ENCODE data around the gene SMPDL3B. TPM values are rescaled to one million over a fixed set of nuclear protein-coding genes. Genes with fewer than 3 reads are reported as not detected.

SMPDL3B gene
- total and polyA plus RNA-seq, 5 experiments from 2014 or later, result 0.16 TPM; not detected in 4

- no peak overlapping the region for H3K4me3 Mint-ChIP-seq
- no peak for ATAC-seq
- H3K4me1 Mint-ChIP-seq, result peaks cover 5 to 45% (median 23%) of the 10 kb centered on the region in 4 donors
- H3K36me3 Mint-ChIP-seq, result no peaks in the 10 kb centered on the region
- POLR2A ChIA-PET, result interaction anchor here (0.6 to 3.0 kb wide), 2 partner anchors 18 to 1439 kb away, joined by 5 to 10 read pairs; partner anchors contain the start of gene XKR8
- no peak for DNase-seq
- H3K9me3 Mint-ChIP-seq, result no peaks in the 10 kb centered on the region
- peak overlapping the region; percentile 18 to 93 (median 54) for H3K27ac Mint-ChIP-seq
- no peaks in the 10 kb centered on the region for H3K27me3 Mint-ChIP-seq
Observed at GRCh38 chr1:27941671-27942540, 7.1 kb downstream of the SMPDL3B start.

- Mint-ChIP-seq H3K4me1 (peaks cover 4 to 41% (median 23%) of the 10 kb centered on the region in 4 donors), H3K27ac (peak overlapping the region in 4 of 10 donors; percentile 14 to 53 (median 24)), H3K36me3 (no peaks in the 10 kb centered on the region), H3K27me3 (no peaks in the 10 kb centered on the region), H3K9me3 (no peaks in the 10 kb centered on the region), H3K4me3 (peak overlapping the region in 1 of 10 donors; percentile 45)
- DNase-seq, result no peak
- ATAC-seq, result no peak
- POLR2A ChIA-PET, result interaction anchor here (0.6 to 2.8 kb wide), 4 partner anchors 11 to 186 kb away, joined by 3 to 20 read pairs (median 4); partner anchors contain the start of gene XKR8
Observed at GRCh38 chr1:27945020-27945419, 10.2 kb downstream of the SMPDL3B start.

DNA sequence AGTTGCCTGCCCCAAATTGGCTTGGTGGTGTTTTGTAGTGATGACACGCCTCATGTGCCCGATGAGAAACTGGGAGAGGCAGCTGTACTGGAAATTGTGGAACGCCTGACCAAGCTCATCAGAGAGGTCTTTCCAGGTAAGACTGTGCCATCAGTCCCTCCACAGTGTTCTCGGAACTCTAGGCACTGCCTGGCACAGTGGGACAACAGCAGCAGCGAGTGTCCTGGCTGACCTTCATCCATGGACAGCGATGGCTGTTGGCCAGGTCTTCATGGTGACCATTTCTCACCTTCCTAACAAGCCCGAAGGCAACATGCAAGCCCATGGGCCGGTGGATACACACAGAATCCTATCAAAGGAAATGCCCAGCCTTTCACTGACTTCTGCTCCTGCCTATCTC lies 14.2 kb downstream of the SMPDL3B start:
- H3K27me3 Mint-ChIP-seq, result no peaks in the 10 kb centered on the region
- peaks cover 0 to 9% (median 3%) of the 10 kb centered on the region in 4 donors for H3K4me1 Mint-ChIP-seq
- no peaks in the 10 kb centered on the region for H3K9me3 Mint-ChIP-seq
- no peak overlapping the region for H3K4me3 Mint-ChIP-seq
- no peak for ATAC-seq
- POLR2A ChIA-PET, result interaction anchor here (1.3 to 1.7 kb wide), 2 partner anchors 8 to 12 kb away, joined by 3 to 4 read pairs; no protein-coding TSS in a partner anchor
- no peak for DNase-seq
- no peaks in the 10 kb centered on the region for H3K36me3 Mint-ChIP-seq
- no peak overlapping the region for H3K27ac Mint-ChIP-seq

DNA sequence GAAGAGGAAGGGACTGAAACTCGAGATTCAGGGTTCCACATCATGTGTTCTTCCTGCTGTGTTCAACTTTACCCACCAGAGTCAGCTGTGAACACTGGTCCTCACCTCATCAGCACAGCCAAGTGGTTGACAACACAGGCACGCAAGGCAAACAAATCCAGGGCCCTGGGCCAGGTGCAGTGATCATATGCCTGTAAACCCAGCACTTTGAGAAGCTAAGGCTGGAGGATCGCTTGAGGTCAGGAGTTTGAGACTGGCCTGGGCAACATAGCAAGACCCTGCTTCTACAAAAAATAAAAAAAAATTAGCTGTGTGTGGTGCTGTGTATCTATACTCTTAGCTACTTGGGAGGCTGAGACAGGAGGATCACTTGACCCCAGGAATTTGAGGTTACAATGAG lies 16.6 kb downstream of the SMPDL3B start:
- Mint-ChIP-seq H3K4me1 (peaks cover 0 to 1% (median 0%) of the 10 kb centered on the region in 4 donors), H3K36me3 (no peaks in the 10 kb centered on the region), H3K27ac (no peak overlapping the region), H3K4me3 (no peak overlapping the region), H3K27me3 (peaks cover 0 to 5% (median 0%) of the 10 kb centered on the region in 5 donors), H3K9me3 (no peaks in the 10 kb centered on the region)
- POLR2A ChIA-PET, result interaction anchor here (0.7 to 1.6 kb wide), 3 partner anchors 9 to 278 kb away, joined by 3 to 6 read pairs (median 3); partner anchors contain the start of gene XKR8
- ATAC-seq (no peak), DNase-seq (no peak)

DNA sequence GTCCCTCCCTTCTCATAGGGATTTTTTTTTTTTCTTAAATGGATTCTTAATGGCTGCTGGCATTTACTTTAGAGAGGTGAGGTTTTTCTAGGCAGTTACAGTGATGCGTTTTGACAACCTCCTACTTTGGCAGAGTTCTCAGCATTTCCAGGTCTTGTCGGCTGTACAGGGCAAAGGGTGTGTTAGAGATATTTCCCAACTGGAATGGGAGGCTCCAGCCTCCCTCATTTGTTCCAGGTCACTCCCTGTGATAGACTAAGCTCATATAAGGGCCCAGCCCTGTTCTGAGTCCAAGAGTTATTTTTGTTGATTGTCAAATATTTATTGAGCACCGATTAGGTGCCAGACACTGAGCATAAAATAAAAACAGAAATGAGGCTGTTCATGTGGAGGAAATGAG lies 17.3 kb downstream of the SMPDL3B start:
- Mint-ChIP-seq H3K4me3 (no peak overlapping the region), H3K27ac (peak overlapping the region in 2 of 10 donors; percentile 51 to 56), H3K4me1 (peaks cover 0 to 1% (median 0%) of the 10 kb centered on the region in 4 donors), H3K36me3 (no peaks in the 10 kb centered on the region), H3K27me3 (peaks cover 0 to 5% (median 0%) of the 10 kb centered on the region in 5 donors), H3K9me3 (no peaks in the 10 kb centered on the region)
- POLR2A ChIA-PET, result interaction anchor here (0.5 to 1.6 kb wide), 3 partner anchors 8 to 249 kb away, joined by 3 to 6 read pairs (median 3); partner anchors contain the start of gene XKR8
- DNase-seq (no peak), ATAC-seq (no peak)

- peaks cover 0 to 5% (median 0%) of the 10 kb centered on the region in 5 donors for H3K27me3 Mint-ChIP-seq
- peaks cover 0 to 10% (median 3%) of the 10 kb centered on the region in 4 donors for H3K4me1 Mint-ChIP-seq
- DNase-seq, result no peak
- no peak overlapping the region for H3K4me3 Mint-ChIP-seq
- H3K9me3 Mint-ChIP-seq, result no peaks in the 10 kb centered on the region
- no peaks in the 10 kb centered on the region for H3K36me3 Mint-ChIP-seq
- no peak for ATAC-seq
- POLR2A ChIA-PET, result interaction anchor here (0.6 kb wide), 1 partner anchor 146 kb away, joined by 4 read pairs; no protein-coding TSS in a partner anchor
- no peak overlapping the region for H3K27ac Mint-ChIP-seq
Observed at GRCh38 chr1:27954186-27954585, 19.4 kb downstream of the SMPDL3B start.

DNA sequence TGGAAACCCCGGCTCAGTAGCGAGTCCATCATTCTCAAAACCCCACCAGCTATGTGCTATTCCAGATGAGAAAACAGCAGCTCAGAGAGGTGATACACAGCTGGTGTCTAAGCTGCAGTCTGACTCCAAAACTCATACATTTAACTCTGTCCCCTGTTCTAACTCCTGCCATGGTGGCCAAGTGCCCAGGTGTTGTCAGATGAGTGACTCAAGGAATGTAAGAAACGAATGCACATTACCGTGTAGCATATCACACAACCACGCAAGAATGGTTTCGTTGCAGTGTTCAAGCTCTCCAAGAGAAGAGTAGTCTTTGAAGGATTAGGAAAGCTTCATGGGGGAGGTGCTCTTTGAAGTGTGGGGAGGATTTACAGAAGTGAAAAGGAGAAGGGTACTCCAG lies 20.3 kb downstream of the SMPDL3B start:
- Mint-ChIP-seq H3K36me3 (no peaks in the 10 kb centered on the region), H3K4me3 (peak overlapping the region in 1 of 10 donors; percentile 10), H3K4me1 (peaks cover 0 to 13% (median 5%) of the 10 kb centered on the region in 4 donors), H3K27me3 (peaks cover 0 to 5% (median 0%) of the 10 kb centered on the region in 5 donors), H3K9me3 (no peaks in the 10 kb centered on the region), H3K27ac (peak overlapping the region in 1 of 10 donors; percentile 53)
- no peak for DNase-seq
- POLR2A ChIA-PET, result no interaction called here
- no peak for ATAC-seq

DNA sequence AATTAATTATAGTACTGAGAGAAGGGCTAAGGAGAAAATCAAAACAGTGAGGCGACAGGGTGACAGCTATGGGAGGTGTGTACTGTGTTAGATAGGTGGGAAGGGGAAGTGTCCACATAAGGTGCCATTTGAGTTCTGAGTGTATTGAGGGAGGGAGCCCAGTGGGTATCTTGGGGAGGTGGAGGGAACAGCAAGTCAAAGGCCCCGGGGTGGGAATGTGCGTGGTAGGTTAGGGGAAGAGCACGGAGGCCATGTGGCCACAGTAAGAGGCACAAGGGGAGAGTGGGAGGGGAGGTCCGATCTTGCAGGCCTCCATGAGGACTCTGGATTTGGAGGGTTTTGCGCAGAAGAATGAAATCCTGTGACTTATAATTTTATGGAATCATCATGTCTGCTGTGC lies 22.0 kb downstream of the SMPDL3B start:
- ATAC-seq, result no peak

GRCh38 chr1:27957655-27958054 lies 22.9 kb downstream of the SMPDL3B start:
- Mint-ChIP-seq H3K9me3 (no peaks in the 10 kb centered on the region), H3K36me3 (peaks cover 0 to 2% (median 0%) of the 10 kb centered on the region in 3 donors), H3K27me3 (peaks cover 0 to 5% (median 0%) of the 10 kb centered on the region in 5 donors), H3K27ac (peak overlapping the region in 1 of 10 donors; percentile 37), H3K4me1 (peaks cover 10 to 35% (median 21%) of the 10 kb centered on the region in 4 donors), H3K4me3 (peak overlapping the region in 3 of 10 donors; percentile 58 to 73 (median 69))
- no peak for DNase-seq
- POLR2A ChIA-PET, result interaction anchor here (0.6 to 4.0 kb wide), 5 partner anchors 9 to 101 kb away, joined by 3 to 20 read pairs (median 4); no protein-coding TSS in a partner anchor
- no peak for ATAC-seq

More for the DNA sequence above, 22.0 kb downstream of the SMPDL3B start:
- Mint-ChIP-seq H3K4me1 (peaks cover 7 to 27% (median 17%) of the 10 kb centered on the region in 4 donors), H3K9me3 (no peaks in the 10 kb centered on the region), H3K36me3 (no peaks in the 10 kb centered on the region), H3K27ac (peak overlapping the region in 3 of 10 donors; percentile 5 to 48 (median 14)), H3K4me3 (peak overlapping the region in 4 of 10 donors; percentile 9 to 56 (median 37)), H3K27me3 (peaks cover 0 to 5% (median 0%) of the 10 kb centered on the region in 5 donors)
- DNase-seq, result no peak
- POLR2A ChIA-PET, result interaction anchor here (1.3 to 4.0 kb wide), 2 partner anchors 9 to 12 kb away, joined by 3 to 20 read pairs; no protein-coding TSS in a partner anchor

GRCh38 chr1:27958513-27958912 lies 23.7 kb downstream of the SMPDL3B start:
- Mint-ChIP-seq H3K9me3 (no peaks in the 10 kb centered on the region), H3K27ac (peak overlapping the region in 4 of 10 donors; percentile 9 to 93 (median 54)), H3K4me1 (peaks cover 12 to 37% (median 21%) of the 10 kb centered on the region in 4 donors), H3K4me3 (peak overlapping the region in 5 of 10 donors; percentile 83 to 89 (median 89)), H3K27me3 (peaks cover 0 to 5% (median 0%) of the 10 kb centered on the region in 5 donors), H3K36me3 (peaks cover 0 to 8% (median 0%) of the 10 kb centered on the region in 3 donors)
- DNase-seq (no peak), ATAC-seq (no peak)
- POLR2A ChIA-PET, result interaction anchor here (0.6 to 4.0 kb wide), 7 partner anchors 8 to 102 kb away, joined by 3 to 20 read pairs (median 4); no protein-coding TSS in a partner anchor

- H3K4me3 Mint-ChIP-seq, result peak within 1 kb of the TSS; percentile 79 to 90 (median 87)
- H3K4me1 Mint-ChIP-seq, result peaks cover 13 to 39% (median 21%) of the 10 kb centered on the region in 4 donors
- DNase-seq (peak; percentile 73 to 88 (median 82)), ATAC-seq (peak; percentile 98)
- no peaks in the 10 kb centered on the region for H3K9me3 Mint-ChIP-seq
- POLR2A ChIA-PET, result interaction anchor here (0.6 to 4.0 kb wide), 16 partner anchors 8 to 290 kb away, joined by 3 to 20 read pairs (median 4); partner anchors contain the start of genes EYA3, FAM76A, PPP1R8 and THEMIS2
- peaks cover 0 to 4% (median 0%) of the 10 kb centered on the region in 5 donors for H3K27me3 Mint-ChIP-seq
- H3K36me3 Mint-ChIP-seq, result peaks cover 0 to 23% (median 0%) of the 10 kb centered on the region in 3 donors
- H3K27ac Mint-ChIP-seq, result peak within 1 kb of the TSS; percentile 84 to 96 (median 93)
Observed at GRCh38 chr1:27959792-27960603, 25.2 kb downstream of the SMPDL3B start, which contains the start of gene XKR8. Gene XKR8, plus strand, starts transcription at chr1:27959973. Its CDS starts 97 bp downstream, at chr1:27960070.

All from naive thymus-derived CD8-positive, alpha-beta T cell (primary cell).